Tibial nerve (tissue), 4 donors: Measurements from ENCODE around the gene WIPF3. TPM values are rescaled to one million over a fixed set of nuclear protein-coding genes. Genes with fewer than 3 reads are reported as not detected.

ENCODE experiments used
- DNase-seq, 2 donors: peaks; one replicate each; pipeline ENCODE4 v3.0.0-alpha.2; 2019; ENCODE audit warnings: low spot score in 2 of 2
- H3K27ac ChIP-seq, 4 donors: fragments of 200-600 bp; sonication (generic) in 3 of 4; one replicate each; pipeline ENCODE4 v1.5.1; 2017 to 2019; ENCODE audit warnings: mild to moderate bottlenecking in 1 of 4
- H3K27me3 ChIP-seq, 2 donors: fragments of 200-600 bp; sonication (generic) in 1 of 2; one replicate each; pipeline versions ENCODE4 v1.5.1 to v1.6.0; 2017 to 2019
- H3K36me3 ChIP-seq, 3 donors: fragments of 200-600 bp; sonication (generic); one replicate each; pipeline ENCODE4 v1.5.1; 2018 to 2019
- H3K4me1 ChIP-seq, 4 donors: fragments of 200-600 bp; sonication (generic) in 3 of 4; one replicate each; pipeline ENCODE4 v1.5.1; 2017 to 2019
- H3K4me3 ChIP-seq, 4 donors: fragments of 200-600 bp; sonication (generic) in 3 of 4; one replicate each; pipeline ENCODE4 v1.5.1; 2017 to 2019; ENCODE audit warnings: mild to moderate bottlenecking in 1 of 4, moderate library complexity in 1 of 4
- H3K9me3 ChIP-seq, 4 donors: fragments of 200-600 bp; sonication (generic) in 3 of 4; one replicate each; pipeline ENCODE4 v1.5.1; 2017 to 2019
- CTCF ChIP-seq, 5 experiments: fragments of 200-600 bp in 3 of 5; fragments of 450-650 bp in 2 of 5; sonication (generic) in 3 of 5; IDR thresholded peaks; one replicate each; pipeline ENCODE4 v1.5.1; 2016 to 2019; ENCODE audit warnings: antibody characterized with exemption in 5 of 5, mild to moderate bottlenecking in 3 of 5, moderate library complexity in 2 of 5
- EP300 ChIP-seq, 2 donors: sonication (generic); formaldehyde crosslinking; IDR thresholded peaks; one replicate each; pipeline ENCODE4 v1.6.1; 2017; ENCODE audit warnings: antibody characterized with exemption in 2 of 2, mild to moderate bottlenecking in 1 of 2
- POLR2A ChIP-seq, 2 donors: fragments of 450-650 bp; IDR thresholded peaks; one replicate each; pipeline ENCODE4 v1.6.1; 2017; ENCODE audit warnings: antibody characterized with exemption in 2 of 2, mild to moderate bottlenecking in 2 of 2, moderate library complexity in 2 of 2
- WGBS, 2 donors: methylation state at CpG; one replicate each; pipeline ENCODE4 v1.1.5; 2018; 5-methylcytosine and 5-hydroxymethylcytosine counted together
- total RNA-seq, 4 donors: library from RNA; depleted of rRNA; stranded (reverse); fragments of >200 nt; gene quantifications; one replicate each; pipeline ENCODE4 v1.1.0, GENCODE V29; 2016

WIPF3 gene
- total RNA-seq = 1 to 10 TPM; 2.4 to 4.2 (median 3.7) TPM

- Histone ChIP-seq H3K4me3 (peak within 1 kb of the TSS; percentile 29 to 56 (median 48)), H3K36me3 (no peaks in the 10 kb centered on the region), H3K27ac (peak within 1 kb of the TSS in 2 of 4 donors; percentile 12 to 58), H3K27me3 (peaks cover 0 to 38% of the 10 kb centered on the region in 2 donors), H3K9me3 (no peaks in the 10 kb centered on the region), H3K4me1 (peaks cover 0 to 9% (median 2%) of the 10 kb centered on the region in 4 donors)
- TF ChIP-seq POLR2A (IDR thresholded peaks at IDR 0.05) (no peak), EP300 (IDR thresholded peaks at IDR 0.05) (no peak), CTCF (IDR thresholded peaks at IDR 0.05) (no peak)
- WGBS, 2 donors = 2 to 7% methylated on average over 22 to 96 of the region's 99 CpGs
- DNase-seq = no peak
These were observed at the start of gene WIPF3 for GRCh38 chr7:29806208-29806994. Gene WIPF3 (plus strand): TSS chr7:29806508. CDS start chr7:29834725, 28,217 bp downstream.

GRCh38 chr7:29763266-29763665 is 43.0 kb upstream of the WIPF3 start:
- whole genome bisulfite sequencing, 2 donors = 23 to 42% methylated on average over 1 of the region's 1 CpG
- H3K9me3 ChIP-seq = peaks cover 0 to 3% (median 0%) of the 10 kb centered on the region in 4 donors
- TF ChIP-seq EP300 (IDR thresholded peaks at IDR 0.05) (no peak), POLR2A (IDR thresholded peaks at IDR 0.05) (no peak), CTCF (IDR thresholded peaks at IDR 0.05) (no peak)
- no peak overlapping the region for H3K27ac ChIP-seq
- no peaks in the 10 kb centered on the region for H3K27me3 ChIP-seq
- H3K4me3 ChIP-seq = no peak overlapping the region
- H3K36me3 ChIP-seq = no peaks in the 10 kb centered on the region
- DNase-seq = no peak
- no peaks in the 10 kb centered on the region for H3K4me1 ChIP-seq

GRCh38 chr7:29764227-29764626 is 42.1 kb upstream of the WIPF3 start:
- Histone ChIP-seq H3K27ac (no peak overlapping the region), H3K36me3 (no peaks in the 10 kb centered on the region), H3K27me3 (no peaks in the 10 kb centered on the region), H3K4me1 (no peaks in the 10 kb centered on the region), H3K4me3 (no peak overlapping the region), H3K9me3 (peaks cover 0 to 3% (median 0%) of the 10 kb centered on the region in 4 donors)
- WGBS, 2 donors = 64 to 73% methylated on average over 2 of the region's 2 CpGs
- TF ChIP-seq CTCF (IDR thresholded peaks at IDR 0.05) (no peak), POLR2A (IDR thresholded peaks at IDR 0.05) (no peak), EP300 (IDR thresholded peaks at IDR 0.05) (no peak)
- no peak for DNase-seq

GRCh38 chr7:29765490-29765889 is 40.8 kb upstream of the WIPF3 start:
- Histone ChIP-seq H3K27ac (no peak overlapping the region), H3K9me3 (peaks cover 0 to 3% (median 0%) of the 10 kb centered on the region in 4 donors), H3K4me1 (no peaks in the 10 kb centered on the region), H3K27me3 (no peaks in the 10 kb centered on the region), H3K4me3 (no peak overlapping the region), H3K36me3 (no peaks in the 10 kb centered on the region)
- WGBS, 2 donors = 42 to 65% methylated on average over 5 of the region's 5 CpGs
- DNase-seq = no peak
- TF ChIP-seq POLR2A (IDR thresholded peaks at IDR 0.05) (no peak), EP300 (IDR thresholded peaks at IDR 0.05) (no peak), CTCF (IDR thresholded peaks at IDR 0.05) (no peak)

GRCh38 chr7:29770371-29770770 is 35.9 kb upstream of the WIPF3 start:
- 81 to 83% methylated on average over 6 of the region's 6 CpGs for whole genome bisulfite sequencing, 2 donors
- Histone ChIP-seq H3K4me1 (no peaks in the 10 kb centered on the region), H3K9me3 (peaks cover 0 to 3% (median 0%) of the 10 kb centered on the region in 4 donors), H3K4me3 (no peak overlapping the region), H3K27me3 (no peaks in the 10 kb centered on the region), H3K27ac (peak overlapping the region in 1 of 4 donors; percentile 39), H3K36me3 (no peaks in the 10 kb centered on the region)
- no peak for DNase-seq
- no peak for TF ChIP-seq CTCF (IDR thresholded peaks at IDR 0.05)
- TF ChIP-seq POLR2A (IDR thresholded peaks at IDR 0.05) = no peak
- TF ChIP-seq EP300 (IDR thresholded peaks at IDR 0.05) = no peak
